Stimulated activated CD4-positive, alpha-beta T cell treated with anti-CD3 and anti-CD28 coated beads, Interleukin-15, amount 100 ng/mL, for 24 hours (primary cell): ENCODE measurements around the gene KRTAP9-2.
"Not testable (repeated sequence)": the region's sequence is repeated elsewhere in the genome, so short reads cannot be mapped to it uniquely, and the experiment has no call there.

Experiments used
- DNase-seq: peaks from one replicate; pipeline ENCODE4 v3.0.0-alpha.2; 2020

The KRTAP9-2 gene

DNA sequence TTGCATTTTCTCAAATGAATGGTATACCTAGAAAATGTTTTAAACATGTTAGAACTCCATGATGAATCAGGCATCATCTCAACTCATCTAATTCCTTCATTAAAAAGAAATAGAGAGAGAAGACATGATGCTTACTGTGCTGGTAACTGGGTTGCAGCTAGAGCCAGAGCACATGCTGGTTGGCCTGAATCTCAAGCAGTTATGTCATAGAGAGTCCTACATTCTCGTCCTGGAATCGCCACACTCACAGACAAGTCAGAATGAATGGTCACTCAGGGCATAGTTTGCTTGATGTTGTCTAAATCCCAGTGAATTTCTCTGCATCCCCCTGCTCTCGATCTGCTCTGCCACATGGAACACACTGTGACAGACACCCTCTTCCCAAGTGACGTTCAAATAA, 10.7 kb downstream of the KRTAP9-2 start:
- DNase-seq = not testable (repeated sequence)

- not testable (repeated sequence) for DNase-seq
Measured at GRCh38 chr17:41237949-41238437, 11.5 kb downstream of the KRTAP9-2 start, which contains the start of gene KRTAP9-8. Gene KRTAP9-8 (plus strand): TSS chr17:41237999. CDS start chr17:41238052, 53 bp downstream.

GRCh38 chr17:41246995-41247787, 20.7 kb downstream of the KRTAP9-2 start:
- not testable (repeated sequence) for DNase-seq

- not testable (repeated sequence) for DNase-seq
Measured at GRCh38 chr17:41249637-41250240, 23.3 kb downstream of the KRTAP9-2 start, which contains the start of gene KRTAP9-4. Gene KRTAP9-4 (plus strand): TSS chr17:41249687. CDS start chr17:41249721, 34 bp downstream.

- DNase-seq = no peak
Measured at GRCh38 chr17:41251261-41251660, 24.8 kb downstream of the KRTAP9-2 start.

GRCh38 chr17:41254861-41255260, 28.4 kb downstream of the KRTAP9-2 start:
- no peak for DNase-seq

GRCh38 chr17:41255381-41256290, 29.2 kb downstream of the KRTAP9-2 start, which contains the start of gene KRTAP9-9:
Gene KRTAP9-9 (plus strand): TSS chr17:41255384.
- not testable (repeated sequence) for DNase-seq

GRCh38 chr17:41256291-41256685, 29.8 kb downstream of the KRTAP9-2 start:
- DNase-seq = no peak

- no peak for DNase-seq
Measured at GRCh38 chr17:41258406-41258805, 32.0 kb downstream of the KRTAP9-2 start.

DNA sequence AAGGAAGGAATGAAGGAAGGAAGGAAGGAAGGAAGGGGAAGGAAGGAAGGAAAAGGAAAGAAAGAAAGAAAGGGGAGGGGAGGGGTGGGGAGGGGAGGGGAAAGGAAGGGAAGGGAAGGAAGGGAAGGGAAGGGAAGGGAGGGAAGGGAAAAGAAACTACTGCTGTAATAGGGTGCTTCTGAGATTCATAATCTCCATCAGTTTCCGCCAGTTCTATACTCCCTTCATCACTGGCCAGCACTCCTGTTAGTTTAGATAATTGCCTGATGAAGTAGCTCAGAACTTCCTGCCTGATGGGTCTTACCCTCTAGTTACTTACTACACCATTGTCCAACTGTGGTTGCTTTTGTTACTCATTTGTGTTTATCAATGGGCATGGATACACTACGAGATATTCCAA, 36.8 kb downstream of the KRTAP9-2 start:
- no peak for DNase-seq

DNA sequence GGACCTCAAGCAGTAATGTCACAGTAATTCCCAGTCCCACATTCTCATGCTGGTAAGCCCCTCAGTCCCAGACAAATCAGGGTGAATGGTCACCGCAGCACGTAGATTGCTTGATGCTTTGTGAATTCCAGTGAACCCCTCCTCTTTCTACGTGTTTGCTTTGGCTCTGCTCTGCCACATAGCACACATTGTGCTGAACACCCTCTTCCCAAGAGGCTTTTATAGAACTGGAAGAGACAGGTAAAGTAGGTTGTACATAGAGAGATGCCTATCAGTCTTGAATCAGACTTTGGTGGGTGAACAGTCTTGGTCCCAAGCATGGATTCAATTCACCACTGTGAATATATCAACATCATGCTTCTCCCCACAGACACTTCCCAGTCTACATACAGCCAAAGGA, 38.2 kb downstream of the KRTAP9-2 start:
- no peak for DNase-seq

DNA sequence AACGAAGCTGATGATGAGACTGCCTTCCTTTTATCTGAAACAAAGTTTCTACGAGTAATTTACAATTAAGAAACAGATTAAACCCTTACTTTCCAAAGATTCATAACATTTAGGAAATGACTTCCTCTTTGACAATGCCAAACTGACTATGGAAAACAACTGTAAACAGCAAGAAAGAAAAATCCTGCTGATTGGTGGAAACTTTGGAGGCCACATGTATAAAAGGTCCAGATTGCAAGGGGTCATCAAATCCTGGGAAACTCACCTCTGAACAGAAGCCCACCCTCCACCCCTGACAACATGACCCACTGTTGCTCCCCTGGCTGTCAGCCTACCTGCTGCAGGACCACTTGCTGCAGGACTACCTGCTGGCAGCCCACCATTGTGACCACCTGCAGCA, 38.6 kb downstream of the KRTAP9-2 start, which contains the start of gene KRTAP9-6:
TSS of gene KRTAP9-6 (plus strand) at position 301 of the 400 bp plus-strand sequence. CDS start at position 301, 0 bp downstream.
- DNase-seq = no peak

DNA sequence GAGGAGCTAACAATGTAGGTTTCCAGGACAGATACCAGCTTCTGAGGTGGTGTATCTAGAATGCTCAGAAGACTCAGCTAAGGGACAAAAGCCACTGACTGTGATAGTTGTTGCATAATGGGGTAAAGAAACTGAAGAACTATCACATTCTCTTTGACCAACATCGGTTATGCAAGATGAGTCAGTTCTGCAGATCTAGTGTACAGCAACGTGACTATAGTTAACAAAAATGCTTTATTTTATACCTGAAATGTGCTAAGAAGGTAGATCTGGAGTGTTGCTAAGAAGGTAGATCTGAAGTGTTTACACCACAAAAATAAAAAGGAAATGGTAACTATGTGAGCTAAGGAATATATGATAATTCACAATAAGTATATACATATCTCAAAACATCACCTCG, 41.3 kb downstream of the KRTAP9-2 start:
- no peak for DNase-seq

DNA sequence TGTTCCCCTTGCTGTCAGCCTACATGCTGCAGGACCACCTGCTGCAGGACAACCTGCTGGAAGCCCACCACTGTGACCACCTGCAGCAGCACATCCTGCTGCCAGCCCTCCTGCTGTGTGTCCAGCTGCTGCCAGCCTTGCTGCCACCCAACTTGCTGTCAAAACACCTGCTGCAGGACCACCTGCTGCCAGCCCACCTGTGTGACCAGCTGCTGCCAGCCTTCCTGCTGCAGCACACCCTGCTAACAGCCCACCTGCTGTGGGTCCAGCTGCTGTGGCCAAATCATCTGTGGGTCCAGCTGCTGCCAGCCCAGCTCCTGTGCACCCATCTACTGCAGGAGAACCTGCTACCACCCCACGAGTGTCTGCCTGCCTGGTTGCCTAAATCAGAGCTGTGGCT, 44.9 kb downstream of the KRTAP9-2 start:
- not testable (repeated sequence) for DNase-seq

DNA sequence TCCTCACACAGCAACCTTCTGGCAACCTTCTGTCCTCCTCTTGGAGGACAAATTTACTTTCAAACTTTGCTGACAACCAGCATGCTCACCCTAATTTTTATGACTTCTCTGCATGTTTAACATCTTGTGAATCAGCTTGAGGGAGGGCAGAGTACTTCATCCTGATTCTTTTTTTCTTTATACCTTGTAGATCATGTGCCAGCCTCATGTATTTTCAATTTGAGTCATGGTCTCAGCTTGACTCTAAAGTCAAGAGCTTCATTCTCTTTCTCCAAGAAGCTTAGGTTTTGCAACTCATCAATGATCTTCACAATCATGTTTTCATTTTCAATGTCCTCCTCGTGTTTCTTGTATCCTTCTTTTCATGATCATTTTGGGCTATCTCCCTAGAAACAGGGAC, 45.4 kb downstream of the KRTAP9-2 start:
- DNase-seq = no peak

GRCh38 chr17:41275648-41276190, 49.3 kb downstream of the KRTAP9-2 start, which contains the start of gene KRTAP9-7:
Gene KRTAP9-7 (plus strand): TSS chr17:41275698. CDS start chr17:41275698, 0 bp downstream.
- DNase-seq = not testable (repeated sequence)
